Trophoblast cell (in vitro differentiated cells and primary cell): Measurements from ENCODE around the gene OSBPL1A.
"Not testable (repeated sequence)": the region's sequence is repeated elsewhere in the genome, so short reads cannot be mapped to it uniquely, and the experiment has no call there.

Experiments used
- DNase-seq, 2 donors: peaks; one replicate each; pipeline ENCODE4 v3.0.0-alpha.2; 2016
- H2AFZ ChIP-seq: 2 replicates; pipeline ENCODE4 v1.6.1; 2013; ENCODE audit warnings: low read length, moderate library complexity, mild to moderate bottlenecking; ENCODE audit not compliant: insufficient read depth, poor library complexity
- H2AK5ac ChIP-seq: 2 replicates; pipeline ENCODE4 v1.6.1; 2013; ENCODE audit warnings: mild to moderate bottlenecking, low read length
- H2BK120ac ChIP-seq: 2 replicates; pipeline ENCODE4 v1.6.1; 2013; ENCODE audit warnings: low read length, mild to moderate bottlenecking, moderate library complexity; ENCODE audit not compliant: insufficient read depth, poor library complexity
- H2BK12ac ChIP-seq: 2 replicates; pipeline ENCODE4 v1.6.1; 2013; ENCODE audit warnings: mild to moderate bottlenecking, low read length, moderate library complexity
- H2BK5ac ChIP-seq: 2 replicates; pipeline ENCODE4 v1.6.1; 2013; ENCODE audit warnings: low read length, low read depth, moderate library complexity, mild to moderate bottlenecking; ENCODE audit not compliant: poor library complexity
- H3K14ac ChIP-seq: 2 replicates; pipeline ENCODE4 v1.6.1; 2013; ENCODE audit warnings: mild to moderate bottlenecking, low read length
- H3K18ac ChIP-seq: 2 replicates; pipeline ENCODE4 v1.6.1; 2013; ENCODE audit warnings: mild to moderate bottlenecking, low read length
- H3K23ac ChIP-seq: 2 replicates; pipeline ENCODE4 v1.6.1; 2013; ENCODE audit warnings: low read length
- H3K27ac ChIP-seq: 2 replicates; pipeline ENCODE4 v1.5.1; 2013; ENCODE audit warnings: low read depth, mild to moderate bottlenecking, inconsistent platforms, low read length, moderate library complexity
- H3K27me3 ChIP-seq: 2 replicates; pipeline ENCODE4 v1.6.1; 2013; ENCODE audit warnings: inconsistent platforms, mild to moderate bottlenecking, low read length, moderate library complexity; ENCODE audit not compliant: insufficient read depth
- H3K36me3 ChIP-seq, 2 experiments: 1 replicate in 1 of 2; 2 replicates in 1 of 2; pipeline ENCODE4 v1.6.1; 2013; ENCODE audit warnings: low read length in 2 of 2, mild to moderate bottlenecking in 2 of 2, moderate library complexity in 1 of 2; ENCODE audit not compliant: insufficient read depth in 2 of 2, control insufficient read depth in 1 of 2
- H3K4ac ChIP-seq: 2 replicates; pipeline ENCODE4 v1.6.1; 2013; ENCODE audit warnings: low read depth, mild to moderate bottlenecking, low read length, moderate library complexity
- H3K4me1 ChIP-seq, 2 experiments: 1 replicate in 1 of 2; 2 replicates in 1 of 2; pipeline ENCODE4 v1.6.1; 2013; ENCODE audit warnings: low read length in 2 of 2, mild to moderate bottlenecking in 2 of 2, moderate library complexity in 1 of 2; ENCODE audit not compliant: insufficient read depth in 2 of 2, control insufficient read depth in 1 of 2
- H3K4me2 ChIP-seq: 2 replicates; pipeline ENCODE4 v1.6.1; 2013; ENCODE audit warnings: inconsistent platforms, mild to moderate bottlenecking, low read length, moderate library complexity
- H3K4me3 ChIP-seq: 2 replicates; pipeline ENCODE4 v1.5.1; 2013; ENCODE audit warnings: mild to moderate bottlenecking, low read depth, low read length, inconsistent platforms
- H3K79me1 ChIP-seq: one replicate; pipeline ENCODE4 v1.6.1; 2013; ENCODE audit warnings: low read length
- H3K79me2 ChIP-seq: 2 replicates; pipeline ENCODE4 v1.6.1; 2013; ENCODE audit warnings: low read length, mild to moderate bottlenecking; ENCODE audit not compliant: control insufficient read depth, insufficient read depth, poor library complexity
- H3K9ac ChIP-seq: 2 replicates; pipeline ENCODE4 v1.6.1; 2013; ENCODE audit warnings: mild to moderate bottlenecking, low read length
- H3K9me3 ChIP-seq: 2 replicates; pipeline ENCODE4 v1.6.1; 2013; ENCODE audit warnings: low read depth, mild to moderate bottlenecking, control low read depth, inconsistent platforms, low read length; ENCODE audit not compliant: insufficient read depth
- H4K12ac ChIP-seq: 2 replicates; pipeline ENCODE4 v1.6.1; 2013; ENCODE audit warnings: low read depth, mild to moderate bottlenecking, low read length, moderate library complexity
- H4K8ac ChIP-seq: 2 replicates; pipeline ENCODE4 v1.6.1; 2013; ENCODE audit warnings: low read depth, mild to moderate bottlenecking, low read length, moderate library complexity
- H4K91ac ChIP-seq: one replicate; pipeline ENCODE4 v1.6.1; 2013; ENCODE audit warnings: low read depth, mild to moderate bottlenecking, low read length, moderate library complexity
- WGBS: extraction: QIAGEN DNeasy Blood & Tissue Kit; methylation state at CpG from one replicate; pipeline ENCODE4 v1.1.7; 2013; ENCODE audit warnings: missing lambda C conversion rate; ENCODE audit not compliant: insufficient read length, insufficient coverage; ENCODE audit errors: extremely low coverage; 5-methylcytosine and 5-hydroxymethylcytosine counted together

OSBPL1A gene

GRCh38 chr18:24380163-24380747, 17.4 kb downstream of the OSBPL1A start:
- Histone ChIP-seq H2AFZ (no peak overlapping the region), H3K14ac (no peak overlapping the region), H4K8ac (no peak overlapping the region), H2BK12ac (no peak overlapping the region), H2AK5ac (no peak overlapping the region), H4K12ac (no peak overlapping the region), H3K4ac (no peak overlapping the region), H3K18ac (no peak overlapping the region), H3K9ac (no peak overlapping the region), H3K4me2 (no peak overlapping the region), H3K4me1 (no peaks in the 10 kb centered on the region), H2BK5ac (no peak overlapping the region), H3K79me2 (no peaks in the 10 kb centered on the region), H2BK120ac (no peak overlapping the region), H3K79me1 (no peaks in the 10 kb centered on the region), H3K27ac (no peak overlapping the region), H3K9me3 (no peaks in the 10 kb centered on the region), H4K91ac (no peak overlapping the region), H3K36me3 (peaks cover 4 to 10% of the 10 kb centered on the region in 2 experiments), H3K27me3 (no peaks in the 10 kb centered on the region), H3K4me3 (no peak overlapping the region), H3K23ac (no peak overlapping the region)
- no CpG with 5 or more reads among the region's 6 CpGs for WGBS
- DNase-seq: no peak

GRCh38 chr18:24378598-24378997, 19.0 kb downstream of the OSBPL1A start:
- Histone ChIP-seq H2AK5ac (no peak overlapping the region), H4K8ac (no peak overlapping the region), H2BK5ac (peak overlapping the region; percentile 13), H2AFZ (no peak overlapping the region), H3K18ac (no peak overlapping the region), H3K27me3 (no peaks in the 10 kb centered on the region), H3K9me3 (no peaks in the 10 kb centered on the region), H3K14ac (no peak overlapping the region), H3K9ac (no peak overlapping the region), H3K4me1 (no peaks in the 10 kb centered on the region), H3K79me2 (no peaks in the 10 kb centered on the region), H3K4me2 (no peak overlapping the region), H3K79me1 (no peaks in the 10 kb centered on the region), H3K23ac (no peak overlapping the region), H2BK12ac (no peak overlapping the region), H3K27ac (no peak overlapping the region), H2BK120ac (no peak overlapping the region), H3K4me3 (no peak overlapping the region), H3K36me3 (peaks cover 8 to 10% of the 10 kb centered on the region in 2 experiments), H4K12ac (no peak overlapping the region), H3K4ac (no peak overlapping the region), H4K91ac (no peak overlapping the region)
- WGBS: no CpG with 5 or more reads among the region's 1 CpG
- DNase-seq: no peak

GRCh38 chr18:24376531-24376930, 21.1 kb downstream of the OSBPL1A start:
- H4K91ac ChIP-seq, H3K4me1 ChIP-seq, H2AK5ac ChIP-seq, H3K4me2 ChIP-seq, H3K27me3 ChIP-seq, H3K18ac ChIP-seq, H2BK120ac ChIP-seq, H3K79me1 ChIP-seq, H3K36me3 ChIP-seq, H3K4me3 ChIP-seq, H3K14ac ChIP-seq, H3K4ac ChIP-seq, DNase-seq, H3K27ac ChIP-seq, H2BK12ac ChIP-seq, H4K12ac ChIP-seq, H2BK5ac ChIP-seq, H3K9me3 ChIP-seq, H2AFZ ChIP-seq, H3K23ac ChIP-seq, H3K79me2 ChIP-seq, H3K9ac ChIP-seq: not testable (repeated sequence)
- no CpG with 5 or more reads among the region's 23 CpGs for WGBS
- H4K8ac ChIP-seq: peak overlapping the region; percentile 19

- WGBS: no CpG with 5 or more reads among the region's 1 CpG
- Histone ChIP-seq H3K4me2 (no peak overlapping the region), H3K27ac (no peak overlapping the region), H2BK120ac (no peak overlapping the region), H3K18ac (no peak overlapping the region), H4K12ac (no peak overlapping the region), H3K9ac (no peak overlapping the region), H3K14ac (no peak overlapping the region), H2AK5ac (no peak overlapping the region), H3K23ac (no peak overlapping the region), H3K36me3 (peaks cover 10 to 11% of the 10 kb centered on the region in 2 experiments), H3K27me3 (no peaks in the 10 kb centered on the region), H4K91ac (no peak overlapping the region), H3K9me3 (no peaks in the 10 kb centered on the region), H3K4me3 (no peak overlapping the region), H4K8ac (no peak overlapping the region), H3K4me1 (peaks cover 3% of the 10 kb centered on the region in 2 experiments), H3K4ac (no peak overlapping the region), H2BK5ac (no peak overlapping the region), H3K79me1 (no peaks in the 10 kb centered on the region), H2BK12ac (no peak overlapping the region), H3K79me2 (no peaks in the 10 kb centered on the region), H2AFZ (no peak overlapping the region)
- DNase-seq: no peak
Observed at GRCh38 chr18:24373328-24373727, 24.3 kb downstream of the OSBPL1A start.
